ENCODE results near the gene DYNLRB1. TPM values are rescaled to one million over a fixed set of nuclear protein-coding genes. Genes with fewer than 3 reads are reported as not detected.

DYNLRB1 gene
- total RNA-seq (2022; extraction: Qiagen RNA extraction) = 227 to 240 TPM (median 231 TPM) in 5 replicates

DNA sequence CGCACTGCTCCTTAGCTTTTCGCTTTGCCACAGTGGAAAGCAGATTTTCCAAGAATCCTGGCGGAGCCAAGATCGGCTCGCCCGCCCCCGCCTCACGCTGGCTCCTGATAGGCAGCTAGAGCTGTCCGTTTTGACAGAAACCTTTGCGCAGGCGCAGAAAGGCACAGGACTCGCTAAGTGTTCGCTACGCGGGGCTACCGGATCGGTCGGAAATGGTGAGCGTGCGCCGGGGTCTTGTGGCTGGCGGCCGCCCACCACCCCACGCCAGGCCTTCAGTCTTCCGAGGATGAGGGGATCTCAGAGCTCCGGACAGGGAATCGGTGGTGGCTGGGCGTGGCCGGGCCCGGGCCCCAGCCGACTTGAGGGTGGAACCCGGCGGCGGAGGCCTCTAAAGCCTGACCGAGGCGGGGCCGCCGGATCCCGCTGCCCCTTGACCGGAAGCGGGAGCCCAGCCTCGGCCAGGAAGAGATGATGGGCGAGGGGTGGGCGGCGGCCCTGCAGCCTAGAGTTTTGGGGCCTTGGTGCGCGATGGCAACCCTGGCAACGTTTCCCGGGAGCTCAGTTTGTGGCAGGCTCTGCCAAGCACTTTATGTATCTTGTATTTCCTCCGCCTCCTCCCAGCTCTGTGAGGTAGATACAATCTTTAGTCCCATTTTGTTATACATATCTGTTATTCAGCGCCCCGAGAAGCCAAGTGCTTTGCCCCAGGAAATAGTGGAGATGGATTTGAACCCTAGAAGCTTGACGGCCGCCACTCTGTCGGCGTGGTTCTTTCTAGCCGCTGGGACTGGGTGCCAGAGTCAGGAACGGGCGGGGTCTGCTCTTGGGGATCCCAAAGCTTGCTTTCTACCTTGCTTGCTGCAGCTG, at the start of gene DYNLRB1:
Gene DYNLRB1, plus strand, starts transcription at position 176 of the 867 bp plus-strand sequence. Its CDS starts 37 bp downstream, at position 213.

DNA sequence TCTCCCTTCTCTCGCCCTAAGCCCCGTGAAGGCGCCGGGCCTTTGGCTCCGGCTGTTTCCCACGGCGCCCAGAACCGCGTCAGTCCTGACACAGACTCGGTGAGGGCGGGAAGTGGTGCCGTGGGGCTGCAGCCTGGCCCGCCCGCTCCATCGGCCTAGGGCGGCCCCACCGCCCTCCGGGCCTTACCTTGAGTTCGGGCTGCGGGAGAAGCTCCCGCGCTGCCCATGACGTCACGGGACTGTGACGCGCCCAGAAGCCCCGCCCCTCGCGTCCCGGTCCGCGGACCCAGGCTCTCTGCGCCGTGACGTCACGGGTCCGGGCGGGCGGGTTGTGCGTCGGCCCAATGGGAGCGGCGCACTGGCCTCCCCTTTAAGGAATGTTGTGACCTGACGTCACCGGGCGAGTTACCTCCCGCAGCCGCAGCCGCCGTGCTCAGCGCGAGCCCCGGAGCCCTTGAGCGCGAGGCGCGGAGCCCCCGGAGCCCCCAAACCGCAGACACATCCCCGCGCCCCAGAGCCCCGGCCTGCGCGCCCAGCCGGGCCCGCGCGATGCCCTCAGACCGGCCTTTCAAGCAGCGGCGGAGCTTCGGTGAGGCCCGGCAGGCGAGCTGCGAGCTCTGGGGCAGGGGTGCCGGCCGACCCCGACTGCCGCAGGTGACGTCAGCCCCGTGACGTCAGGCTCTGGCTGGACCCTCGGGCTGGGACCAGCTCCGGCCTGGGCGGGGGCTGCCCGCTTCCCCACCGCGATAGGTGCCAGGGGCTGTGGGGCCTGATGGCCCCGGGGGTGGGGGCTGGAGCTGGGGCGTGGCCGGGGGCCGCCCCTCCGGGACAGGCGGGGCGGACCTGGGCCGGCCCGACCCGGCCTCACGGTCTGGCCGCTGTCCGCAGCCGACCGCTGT, 42.3 kb downstream of the DYNLRB1 start, which contains the start of gene MAP1LC3A:
Gene MAP1LC3A, plus strand, starts transcription at position 399 of the 899 bp plus-strand sequence. Its CDS starts 151 bp downstream, at position 550.

Other genes with a start within 250 kb of the DYNLRB1 start
- 311 to 333 TPM (median 327 TPM) in 5 replicates for gene AHCY, start 213.1 kb upstream of the DYNLRB1 start, total RNA-seq (2022; extraction: Qiagen RNA extraction)
- 21.8 to 33.4 TPM (median 31.1 TPM) in 5 replicates for gene ITCH, start 153.1 kb upstream of the DYNLRB1 start, total RNA-seq (2022; extraction: Qiagen RNA extraction)
- 16.6 to 31.0 TPM (median 26.7 TPM) in 5 replicates for gene MAP1LC3A, start 42.3 kb downstream of the DYNLRB1 start, total RNA-seq (2022; extraction: Qiagen RNA extraction)
- gene PIGU, start 160.7 kb downstream of the DYNLRB1 start, total RNA-seq (2022; extraction: Qiagen RNA extraction) = 23.3 to 31.6 TPM (median 28.6 TPM) in 5 replicates
- 6.0 to 8.1 TPM (median 6.9 TPM) in 5 replicates for gene TP53INP2, start 187.9 kb downstream of the DYNLRB1 start, total RNA-seq (2022; extraction: Qiagen RNA extraction)

Data from A549 treated with CORT108297 at 1 μM for 4 hours (cell line).